Right hindlimb (tissue), 1 donor: ENCODE measurements around the gene RASL10A.

Source experiments
- DNase-seq: peaks from one replicate; pipeline ENCODE4 v3.0.0-alpha.2; 2018

Gene RASL10A

DNA sequence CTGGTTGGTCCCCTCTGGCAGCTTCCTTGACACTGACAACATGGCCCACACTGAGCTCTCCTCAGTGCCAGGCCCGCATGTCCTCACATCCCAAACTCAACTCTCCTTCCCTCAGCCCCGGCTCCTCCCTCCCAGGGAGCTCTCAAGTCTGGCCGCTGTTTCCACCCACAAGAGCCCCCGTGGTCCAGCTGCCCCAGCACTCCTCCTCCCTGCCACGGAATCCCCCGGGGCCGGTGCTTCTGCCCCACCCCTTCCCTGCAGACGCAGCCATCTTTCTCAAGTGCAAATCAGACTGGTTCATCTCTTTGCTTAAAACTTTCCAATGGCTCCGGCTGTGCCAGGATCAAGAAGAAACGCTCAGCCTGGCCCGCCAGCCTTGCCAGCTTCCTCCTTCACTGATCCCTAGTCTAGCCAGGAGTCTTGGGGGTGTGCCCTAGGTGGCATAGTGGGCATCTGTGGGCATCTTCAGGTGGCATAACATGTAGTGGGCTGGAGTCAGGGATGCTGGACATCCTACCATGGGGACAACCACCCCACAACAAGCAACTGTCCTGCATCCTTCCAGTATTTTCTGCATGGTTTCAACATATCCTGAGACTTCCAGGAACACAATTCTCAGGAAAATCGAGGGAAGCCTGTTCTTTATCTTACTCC, 22.3 kb upstream of the RASL10A start:
- DNase-seq = no peak

DNA sequence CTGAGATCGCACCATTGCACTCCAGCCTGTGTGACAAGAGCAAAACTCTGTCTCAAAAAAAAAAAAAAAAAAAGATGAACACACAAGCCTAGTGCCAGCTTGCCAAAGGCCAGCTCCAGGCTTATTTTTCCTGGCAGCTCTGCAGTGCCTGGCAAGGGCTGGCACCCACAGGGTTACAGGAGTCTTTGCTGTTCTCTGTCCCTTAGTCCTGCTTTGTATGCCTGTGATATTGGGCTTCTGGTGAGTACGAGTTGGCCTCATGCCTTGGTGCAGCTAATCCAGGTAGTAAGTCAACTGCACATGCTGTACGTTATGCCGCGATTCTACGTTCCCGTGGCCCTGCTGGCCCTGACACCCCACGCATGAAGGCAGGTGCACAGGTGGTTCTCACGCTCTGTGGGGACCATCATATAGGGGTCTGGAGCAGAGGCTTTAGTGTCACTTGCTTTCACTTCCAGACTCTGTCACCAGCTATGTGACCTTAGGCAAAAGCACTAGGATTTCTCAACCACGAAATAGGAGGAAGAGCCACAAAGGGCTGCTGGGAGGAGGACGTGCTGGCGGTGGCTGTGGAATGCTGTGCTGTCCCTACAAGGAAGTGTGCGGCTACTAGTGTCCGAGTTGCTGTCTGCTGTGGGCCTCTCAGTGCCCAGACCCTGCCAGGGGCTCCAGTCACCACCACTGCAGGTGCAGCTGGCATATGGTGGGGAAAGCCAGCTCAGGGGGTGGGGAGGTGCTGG, 21.4 kb upstream of the RASL10A start:
- no peak for DNase-seq

DNA sequence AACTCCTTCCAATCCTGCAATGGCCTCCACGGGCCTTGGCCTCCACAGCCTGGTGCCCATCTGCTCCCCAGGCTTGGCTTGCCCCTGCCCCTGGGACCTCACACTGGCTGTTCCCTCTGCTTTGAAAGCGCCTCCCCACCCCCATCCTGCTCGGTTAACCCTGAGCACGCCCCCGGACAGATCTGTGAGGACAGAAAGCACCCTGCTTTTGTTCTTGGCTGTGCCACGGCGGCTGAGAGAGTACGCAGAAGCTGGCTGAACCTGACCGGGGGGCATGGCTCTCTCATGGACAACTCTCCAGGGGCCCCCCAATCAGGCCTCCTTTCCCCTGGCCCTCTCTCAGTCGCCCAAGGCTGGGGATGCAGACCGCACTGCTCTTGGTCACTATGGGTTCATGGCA, 20.2 kb upstream of the RASL10A start:
- peak; percentile 12 for DNase-seq

DNA sequence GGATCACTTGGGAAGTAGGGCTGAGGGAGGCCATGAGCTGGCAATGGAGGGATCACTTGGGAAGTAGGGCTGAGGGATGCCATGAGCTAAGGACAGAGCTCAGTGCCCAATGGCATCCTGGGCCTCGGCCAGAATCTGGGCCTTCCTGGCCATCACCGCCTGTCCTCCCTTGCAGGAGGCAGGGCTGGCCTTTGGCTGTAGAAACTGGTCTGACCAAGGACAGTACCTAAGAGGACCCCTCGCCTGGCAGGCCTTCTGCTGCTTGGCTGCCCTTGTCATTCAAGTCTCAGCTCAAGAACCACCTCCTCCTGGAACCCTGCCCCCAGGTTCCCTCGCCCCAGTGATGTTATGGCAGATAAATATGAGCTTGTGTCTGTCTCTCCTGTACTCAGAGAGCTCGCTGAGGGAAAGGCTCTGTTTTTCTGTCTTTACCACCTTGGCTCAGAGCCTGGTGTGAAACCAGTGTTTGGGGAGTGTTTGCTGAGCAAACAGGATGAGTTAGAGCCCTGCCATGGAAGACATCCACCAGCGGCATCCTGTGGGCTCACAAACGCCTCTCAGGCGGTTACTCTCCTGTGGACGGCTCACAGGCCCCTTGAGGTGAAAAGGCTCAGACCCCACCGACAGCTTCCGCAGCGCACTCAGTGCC, 19.3 kb upstream of the RASL10A start:
- peak; percentile 26 for DNase-seq

DNA sequence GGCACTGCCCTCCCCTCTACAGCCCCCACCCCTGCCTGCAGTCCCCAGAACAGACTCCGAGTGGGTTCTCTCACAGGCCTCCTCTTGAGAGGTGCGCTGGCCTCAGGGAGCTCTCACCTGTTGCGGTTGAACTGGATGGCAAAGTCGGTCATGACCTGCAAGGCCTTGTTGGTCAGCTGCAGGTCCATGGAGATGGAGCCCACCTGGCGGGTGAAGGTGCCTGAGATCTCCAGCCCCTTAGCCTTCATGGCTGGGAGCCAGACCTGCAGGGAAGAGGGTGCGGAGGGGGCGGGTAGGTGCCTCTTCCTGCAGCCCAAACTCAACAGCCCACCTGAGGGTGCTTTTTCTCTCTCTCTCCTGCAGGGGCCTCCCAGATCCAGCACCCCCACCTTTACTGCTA, 18.7 kb upstream of the RASL10A start:
- DNase-seq = peak; percentile 8

DNA sequence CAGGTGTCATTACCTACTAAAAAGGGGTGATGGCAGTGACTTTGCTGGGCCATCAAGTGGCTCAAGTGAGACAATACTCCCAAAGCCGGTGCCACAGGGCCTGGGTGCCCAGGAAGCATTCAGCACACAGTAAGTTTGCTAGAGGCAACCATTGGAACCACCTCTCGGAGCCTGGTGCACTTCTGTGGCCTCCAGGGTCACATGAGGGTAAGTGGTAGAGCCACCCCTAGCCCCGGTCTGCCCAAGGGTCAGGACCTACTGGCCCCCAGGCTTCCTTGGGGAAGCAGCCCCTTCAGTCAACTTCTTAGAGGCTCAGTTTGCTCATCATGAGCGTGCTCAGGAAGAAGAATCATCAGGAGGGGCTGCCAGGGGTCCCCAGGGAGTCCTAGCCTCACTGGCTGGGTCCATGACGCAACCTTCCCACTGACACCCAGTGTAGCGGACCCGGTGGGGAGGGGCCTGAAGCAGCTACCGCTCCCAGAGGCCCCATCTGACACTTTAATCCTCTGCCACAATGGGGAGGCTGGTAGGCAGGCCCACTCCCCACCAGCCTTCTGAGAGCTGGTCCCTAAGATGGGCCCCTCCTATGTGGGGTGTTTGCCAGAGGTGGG, 17.5 kb upstream of the RASL10A start:
- no peak for DNase-seq

DNA sequence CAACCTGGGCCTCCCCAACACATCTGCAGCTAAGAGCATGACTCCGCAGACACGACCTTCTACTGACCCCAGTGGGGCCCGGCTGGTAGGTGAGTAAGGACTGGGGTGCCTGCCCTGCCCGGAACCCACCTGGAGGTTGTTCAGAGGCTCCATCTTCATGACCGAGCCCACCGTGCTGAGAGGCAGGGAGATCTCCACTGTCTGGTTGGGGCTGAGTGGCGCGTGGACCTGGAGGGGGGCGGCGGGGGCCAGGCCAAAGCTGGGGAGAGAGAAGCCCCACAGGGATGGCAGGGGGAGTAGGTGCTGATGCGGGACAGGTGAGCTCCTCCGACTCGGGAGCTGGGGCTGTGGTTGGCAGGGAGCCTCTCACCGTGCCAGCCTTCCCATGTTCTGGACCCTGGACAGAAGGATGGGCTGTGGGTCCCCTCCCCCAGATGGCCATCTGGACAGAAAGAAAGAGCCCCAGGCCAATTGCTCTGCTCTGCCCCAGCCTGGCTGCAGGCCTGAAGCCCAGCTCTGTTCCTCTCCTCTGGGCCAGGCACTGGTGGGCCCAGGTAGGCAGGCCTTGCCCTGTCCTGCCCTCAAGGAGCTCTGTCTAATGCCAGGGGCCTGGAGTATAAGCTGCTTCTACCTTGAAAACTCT, 16.3 kb upstream of the RASL10A start:
- peak; percentile 13 for DNase-seq

DNA sequence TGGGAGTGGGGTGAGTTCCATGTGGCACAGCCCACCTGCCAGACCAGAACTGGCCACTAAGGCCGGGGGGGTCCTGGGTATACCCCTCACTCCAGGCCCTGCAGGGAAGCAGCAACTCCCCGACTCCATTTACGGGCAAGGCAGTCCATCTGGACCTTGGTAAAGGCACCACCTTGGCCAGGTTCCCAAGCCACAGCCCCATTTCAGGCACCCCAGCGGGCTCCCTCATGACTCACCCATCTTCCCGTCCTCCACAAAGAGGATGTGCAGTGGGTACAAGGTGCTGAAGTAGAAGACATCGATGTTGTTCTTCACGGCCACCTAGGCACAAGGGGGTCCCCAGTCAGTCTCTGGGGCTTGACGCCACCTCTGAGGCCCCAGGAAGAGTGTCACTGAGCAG, 15.7 kb upstream of the RASL10A start:
- no peak for DNase-seq

DNA sequence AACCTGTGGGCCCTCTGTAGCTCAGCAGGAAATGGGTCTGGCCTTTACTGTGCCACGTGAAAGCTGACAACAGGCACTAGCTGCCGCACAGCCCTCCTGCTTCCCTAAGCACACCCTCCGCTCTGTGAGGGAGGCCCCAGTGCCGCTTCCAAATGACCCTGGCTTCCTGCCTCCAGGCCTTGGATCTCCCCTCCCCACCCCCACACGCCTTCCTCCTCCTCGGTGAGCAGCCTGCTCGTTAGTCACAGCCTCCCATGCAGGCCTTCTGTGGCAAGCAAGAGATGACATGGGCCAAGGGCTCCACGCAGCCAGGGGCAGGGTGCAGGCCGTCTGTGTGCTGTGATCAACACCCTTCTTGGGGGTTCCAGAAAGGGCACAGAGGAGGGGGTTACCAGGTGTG, 15.3 kb upstream of the RASL10A start:
- peak; percentile 59 for DNase-seq

DNA sequence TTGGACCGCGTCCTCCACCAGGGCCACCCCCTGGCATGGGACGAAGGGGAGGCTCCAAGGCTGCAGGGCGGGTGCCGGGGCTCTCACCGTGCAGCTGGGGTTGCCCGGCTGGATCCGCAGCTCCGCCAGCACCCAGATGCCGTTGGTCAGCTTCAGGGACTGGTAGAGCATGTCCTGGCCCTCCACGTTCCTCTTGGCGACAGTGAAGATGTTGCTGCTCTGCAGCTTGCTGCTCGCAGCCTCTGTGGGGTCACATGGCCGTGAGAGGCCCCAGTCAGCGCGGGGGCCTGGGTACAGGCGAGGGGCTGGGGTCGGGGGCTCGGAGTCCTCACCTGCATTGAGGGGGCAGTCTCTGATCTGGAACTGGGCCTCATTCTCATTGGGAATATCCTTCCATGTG, 14.8 kb upstream of the RASL10A start:
- DNase-seq = peak; percentile 20

DNA sequence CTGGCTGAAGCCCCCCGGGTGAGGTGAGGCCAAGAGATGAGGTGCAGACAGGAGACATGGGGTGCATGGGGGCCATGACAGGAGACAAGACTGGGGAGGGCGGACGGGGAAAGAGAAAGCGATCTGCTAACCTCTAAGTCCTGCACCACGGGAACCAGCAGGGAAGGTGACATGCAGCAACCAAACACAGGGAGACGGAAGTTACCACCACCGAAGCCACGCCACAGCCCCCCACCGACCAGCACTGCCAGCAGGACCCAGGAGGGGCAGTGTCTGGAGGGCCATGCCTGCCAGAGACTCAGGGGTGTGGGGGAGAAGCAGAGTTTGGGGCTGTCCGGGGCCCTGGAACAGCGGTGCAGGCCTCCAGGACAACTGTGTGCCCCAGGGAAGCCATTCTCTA, 14.1 kb upstream of the RASL10A start:
- DNase-seq = no peak

DNA sequence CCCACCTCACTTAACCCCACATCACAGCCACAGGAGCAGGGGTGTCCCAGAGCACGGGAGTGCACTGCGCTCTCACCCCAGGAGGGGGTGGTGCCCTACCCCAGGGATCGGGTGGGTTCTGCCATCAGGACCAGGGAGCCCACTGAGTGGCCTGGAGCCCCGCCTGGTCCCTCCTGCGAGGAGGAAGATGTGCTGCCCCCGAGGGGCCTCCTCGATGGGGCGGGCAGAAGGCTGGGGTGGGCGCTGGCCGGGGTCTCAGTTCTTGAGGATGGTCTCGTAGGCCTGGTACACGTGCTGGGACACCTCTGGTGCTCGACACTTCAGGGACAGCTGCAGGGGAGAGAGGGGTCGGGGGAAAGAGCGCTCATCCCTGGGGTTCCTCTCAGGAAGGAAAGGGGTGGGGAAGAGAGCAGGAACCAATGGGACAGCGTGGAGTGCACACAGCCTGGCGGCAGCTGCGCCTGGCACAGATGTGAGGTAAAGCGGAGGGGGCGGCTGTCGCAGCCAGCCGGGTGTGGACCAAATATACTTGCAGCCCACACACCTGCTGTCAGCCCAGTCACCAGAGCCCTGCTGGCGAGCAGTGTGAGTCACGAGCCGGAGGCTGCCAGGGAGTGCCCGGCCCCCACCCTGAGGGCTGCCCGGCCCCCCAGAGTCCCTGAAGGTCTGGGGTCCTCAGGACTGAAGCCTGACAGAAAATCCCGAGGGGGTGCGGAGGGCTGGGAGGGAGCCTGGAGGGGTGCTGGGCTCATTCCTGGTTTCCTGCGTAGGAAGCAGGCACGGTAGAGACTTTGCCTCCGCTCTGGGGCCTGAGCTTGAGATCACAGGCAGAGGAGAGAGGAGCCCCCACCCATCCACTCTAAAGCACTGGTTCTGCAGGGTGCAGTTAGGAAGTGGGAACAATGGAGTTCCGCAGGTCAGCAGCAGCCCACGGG, 13.3 kb upstream of the RASL10A start:
- DNase-seq = peak; percentile 85

DNA sequence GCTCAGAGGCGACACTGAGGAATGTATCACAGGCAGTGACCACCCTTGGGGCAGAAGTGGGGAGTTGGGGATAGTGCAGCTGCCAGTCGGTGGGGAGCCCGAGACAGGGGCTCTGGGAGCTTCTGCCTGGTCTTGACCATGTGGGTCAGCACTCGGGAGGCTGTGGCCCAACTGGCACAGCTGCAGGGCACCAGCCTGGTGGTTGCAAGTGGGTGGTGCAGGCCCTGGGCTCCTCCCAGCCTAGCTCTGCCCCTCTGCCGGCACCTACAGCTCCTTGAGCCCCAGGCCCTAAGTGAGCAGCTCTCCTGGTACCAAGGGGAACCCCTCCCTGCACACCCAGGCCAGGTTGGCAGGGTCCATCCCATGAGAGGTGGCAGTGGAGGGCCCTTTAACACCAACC, 12.6 kb upstream of the RASL10A start:
- peak; percentile 20 for DNase-seq

DNA sequence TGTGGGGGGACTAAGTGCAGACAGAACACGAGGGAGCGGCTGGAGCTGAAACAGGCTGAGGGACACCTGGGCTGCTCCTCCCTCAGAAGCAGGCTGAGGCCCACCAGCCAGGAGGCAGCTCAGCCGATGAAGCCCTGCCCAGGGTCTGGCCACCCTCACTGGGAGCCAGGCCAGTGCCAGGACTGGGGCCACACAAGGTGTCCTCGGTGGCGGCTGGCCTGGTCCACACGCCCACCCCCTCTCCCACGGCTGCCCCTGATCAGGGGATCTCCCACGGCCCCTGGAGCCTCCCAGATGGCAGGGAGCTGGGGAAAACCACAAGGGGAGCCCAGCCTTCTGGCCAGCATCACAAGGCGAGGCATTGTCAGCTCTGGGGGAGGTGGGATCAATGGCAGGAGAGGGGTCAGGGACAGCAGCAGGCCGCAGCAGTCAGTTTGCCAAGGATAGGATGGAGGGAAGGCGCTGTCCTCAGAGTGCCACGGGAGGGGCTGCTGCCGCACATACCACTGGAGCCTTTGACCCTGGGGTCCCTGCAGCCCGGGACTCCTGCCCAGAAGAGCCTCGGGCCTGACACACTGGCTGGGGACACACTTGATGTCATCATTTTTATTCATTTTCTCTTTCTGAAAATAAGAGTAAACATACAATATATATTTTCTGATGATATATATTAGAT, 11.7 kb upstream of the RASL10A start:
- DNase-seq = peak; percentile 18

DNA sequence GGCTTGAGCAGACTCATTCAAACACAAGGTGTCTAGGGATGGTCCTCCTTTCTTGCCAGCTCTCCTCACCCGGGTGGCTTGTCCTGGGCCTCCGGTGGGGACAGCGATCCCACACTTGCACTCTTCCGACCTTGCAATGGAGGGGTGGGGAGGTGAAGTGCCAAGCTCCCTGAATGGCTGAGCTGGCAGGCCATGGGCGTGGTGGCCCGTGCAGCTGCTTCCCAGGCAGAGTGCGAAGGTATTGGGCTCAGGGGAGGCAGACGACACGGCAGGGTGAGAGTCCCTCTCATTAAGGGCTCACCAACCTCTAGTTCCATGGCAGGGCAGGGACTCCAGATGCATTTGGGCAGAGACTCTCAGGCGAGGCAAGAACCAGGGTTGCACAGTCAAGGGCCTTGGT, 11.0 kb upstream of the RASL10A start:
- DNase-seq = no peak

DNA sequence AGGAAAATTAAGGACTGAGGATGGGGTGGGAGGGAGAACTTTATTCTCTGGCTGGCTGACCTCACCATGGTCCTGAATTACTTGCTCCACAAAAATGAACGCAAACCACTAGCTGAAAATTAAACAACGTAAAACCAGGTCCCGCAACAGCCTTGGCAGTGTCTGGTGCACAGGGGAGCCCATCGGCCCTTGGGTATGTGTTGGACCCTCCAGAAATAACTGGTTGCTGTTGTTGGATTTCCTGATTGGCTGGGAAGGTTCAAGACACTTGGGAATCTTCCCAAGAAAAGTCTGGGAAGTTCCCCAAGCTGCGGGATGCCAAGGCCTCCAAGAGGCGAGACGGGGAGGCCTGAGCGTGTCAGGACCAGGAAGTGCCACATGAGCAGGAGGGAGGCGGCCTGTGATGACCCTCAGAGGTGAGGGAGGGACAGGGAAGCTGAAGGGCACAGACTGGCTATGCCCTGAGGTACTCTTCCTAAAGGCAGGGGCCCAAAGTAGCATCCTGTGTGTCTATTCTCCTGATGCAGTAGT, 10.4 kb upstream of the RASL10A start:
- peak; percentile 16 for DNase-seq

DNA sequence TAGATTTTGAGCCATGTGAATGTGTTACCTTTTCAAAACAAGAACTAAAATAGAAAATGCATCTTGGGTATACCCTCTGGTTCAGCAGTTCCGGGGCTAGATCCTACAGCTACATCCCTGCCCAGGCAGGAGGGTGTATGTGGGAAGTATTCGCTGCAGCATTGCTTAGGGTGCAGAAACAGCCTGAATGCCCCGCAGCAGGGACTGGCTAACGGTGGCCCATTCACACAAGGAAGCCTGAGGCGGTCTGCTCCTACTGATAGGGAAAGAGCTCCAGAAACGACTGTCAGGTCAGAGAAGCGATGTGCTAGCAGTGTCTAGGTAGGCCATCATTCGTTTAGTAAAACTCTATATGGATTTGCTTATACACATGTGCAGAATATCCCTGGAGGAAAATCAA, 9.9 kb upstream of the RASL10A start:
- DNase-seq = no peak

DNA sequence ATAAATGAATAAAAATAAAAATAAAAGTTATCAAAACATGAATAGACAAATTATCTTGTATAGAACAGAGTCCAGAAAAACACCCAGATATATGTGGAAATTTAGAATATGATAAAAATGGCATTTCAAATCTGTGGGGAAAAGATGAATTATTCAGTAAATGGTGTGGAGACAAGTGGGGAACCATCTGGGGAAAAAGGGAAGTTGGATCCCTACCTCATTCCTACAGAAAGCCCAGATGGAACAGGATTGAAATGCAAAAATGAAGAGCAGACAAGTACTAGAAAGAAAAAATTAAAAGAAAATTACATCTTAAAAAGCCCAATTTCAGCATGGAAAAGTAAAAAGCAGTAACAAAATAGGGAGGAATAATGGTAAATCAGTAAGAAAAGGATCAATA, 8.1 kb upstream of the RASL10A start:
- DNase-seq = no peak

DNA sequence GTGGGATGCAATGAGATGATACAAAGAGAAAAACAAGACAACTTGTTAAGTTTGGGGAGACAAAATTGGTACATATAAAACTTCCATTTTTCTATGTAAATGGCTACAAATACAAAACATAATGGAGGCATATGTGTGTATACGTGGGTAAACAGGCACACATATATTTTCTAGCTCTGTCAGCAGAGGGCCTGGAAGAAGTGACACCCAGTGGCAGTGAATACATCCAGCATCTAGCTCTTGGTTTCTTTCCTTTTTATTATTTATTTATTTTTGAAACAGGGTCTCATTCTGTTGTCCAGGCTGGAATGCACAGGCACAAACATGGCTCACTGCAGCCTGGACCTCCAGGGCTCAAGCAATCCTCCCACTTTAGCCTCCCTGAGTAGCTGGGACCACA, 5.0 kb upstream of the RASL10A start:
- DNase-seq = no peak

DNA sequence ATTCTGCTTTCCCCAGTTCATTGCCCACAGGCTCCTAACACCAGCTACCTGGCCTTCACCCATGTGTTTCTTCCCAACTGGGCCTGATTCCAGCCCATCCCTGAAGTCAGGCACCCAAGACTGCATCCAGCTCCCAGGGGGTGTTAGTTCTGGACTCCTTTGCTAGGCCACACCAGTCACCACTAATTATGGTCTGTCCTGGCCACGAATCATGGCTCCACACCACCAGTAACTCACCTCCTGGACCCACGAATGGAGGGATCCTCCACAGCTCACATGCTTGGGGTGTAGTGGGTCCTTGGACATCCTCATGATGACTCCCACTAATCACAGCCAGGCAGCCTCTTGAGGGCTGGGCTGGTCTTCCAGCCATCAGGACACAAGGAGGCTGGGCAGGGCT, 3.6 kb upstream of the RASL10A start:
- peak; percentile 18 for DNase-seq

DNA sequence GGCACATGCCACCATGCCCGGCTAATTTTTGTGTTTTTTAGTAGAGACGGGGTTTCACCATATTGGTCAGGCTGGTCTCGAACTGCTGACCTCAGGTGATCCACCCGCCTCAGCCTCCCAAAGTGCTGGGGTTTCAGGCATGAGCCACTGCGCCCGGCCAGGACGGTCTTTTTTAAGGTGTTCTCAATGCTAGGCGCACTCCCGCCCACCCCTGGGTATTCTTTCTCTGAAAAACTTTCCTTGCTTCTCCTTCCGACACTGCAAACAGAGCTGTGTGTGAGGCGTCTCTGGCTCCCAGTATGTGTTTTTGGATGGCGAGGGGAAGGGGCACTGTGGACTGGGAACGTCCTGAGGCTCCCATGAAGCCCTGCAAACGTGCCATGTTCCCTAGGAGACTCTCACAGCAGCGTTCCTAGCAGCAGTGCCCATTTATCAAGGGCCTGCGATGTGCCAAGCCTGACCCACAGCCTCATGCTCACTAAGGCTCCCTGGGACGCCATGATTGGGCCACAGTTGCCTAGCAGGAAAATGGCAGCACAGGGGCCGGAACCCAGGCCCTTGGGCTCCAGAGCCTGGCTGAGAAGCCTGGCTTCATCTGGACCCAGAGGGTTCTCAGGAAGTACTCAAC, 2.4 kb upstream of the RASL10A start:
- peak; percentile 7 for DNase-seq
